GM18526 (cell line): ENCODE results near the gene RPIA.

Experiments
- POLR2A ChIP-seq: IDR thresholded peaks from 3 replicates; pipeline ENCODE4 v1.6.1; 2011; ENCODE audit not compliant: insufficient read length; ENCODE audit errors: extremely low read depth

Gene RPIA

GRCh38 chr2:88680266-88680902 is 11.1 kb upstream of the RPIA start:
- no peak for TF ChIP-seq POLR2A

GRCh38 chr2:88680916-88681315 is 10.6 kb upstream of the RPIA start:
- TF ChIP-seq POLR2A: no peak

GRCh38 chr2:88683160-88684021 is 8.1 kb upstream of the RPIA start:
- no peak for TF ChIP-seq POLR2A

GRCh38 chr2:88684519-88684918 is 7.0 kb upstream of the RPIA start:
- TF ChIP-seq POLR2A: no peak

GRCh38 chr2:88686320-88686719 is 5.2 kb upstream of the RPIA start:
- no peak for TF ChIP-seq POLR2A

- TF ChIP-seq POLR2A: no peak
Measured at GRCh38 chr2:88687384-88687783, 4.1 kb upstream of the RPIA start.

- no peak for TF ChIP-seq POLR2A
Measured at GRCh38 chr2:88690591-88691338, 708 bp upstream of the RPIA start.

GRCh38 chr2:88692187-88692586 is 714 bp downstream of the RPIA start:
- no peak for TF ChIP-seq POLR2A

- TF ChIP-seq POLR2A: no peak
Measured at GRCh38 chr2:88693911-88694414, 2.5 kb downstream of the RPIA start.

- no peak for TF ChIP-seq POLR2A
Measured at GRCh38 chr2:88696611-88697010, 5.1 kb downstream of the RPIA start.

- TF ChIP-seq POLR2A: no peak
Measured at GRCh38 chr2:88697370-88698026, 6.0 kb downstream of the RPIA start.

- TF ChIP-seq POLR2A: no peak
Measured at GRCh38 chr2:88698027-88698413, 6.5 kb downstream of the RPIA start.

GRCh38 chr2:88698498-88699233 is 7.2 kb downstream of the RPIA start:
- no peak for TF ChIP-seq POLR2A

- TF ChIP-seq POLR2A: no peak
Measured at GRCh38 chr2:88707003-88707402, 15.5 kb downstream of the RPIA start.

GRCh38 chr2:88709181-88709631 is 17.7 kb downstream of the RPIA start:
- TF ChIP-seq POLR2A: no peak

- no peak for TF ChIP-seq POLR2A
Measured at GRCh38 chr2:88711289-88711688, 19.8 kb downstream of the RPIA start.
